ENCODE results near the gene STAM. TPM values are rescaled to one million over a fixed set of nuclear protein-coding genes. Genes with fewer than 3 reads are reported as not detected.

The STAM gene
- total and polyA plus RNA-seq, 2 donors from 2014 or later: 10.3 to 26.1 TPM

DNA sequence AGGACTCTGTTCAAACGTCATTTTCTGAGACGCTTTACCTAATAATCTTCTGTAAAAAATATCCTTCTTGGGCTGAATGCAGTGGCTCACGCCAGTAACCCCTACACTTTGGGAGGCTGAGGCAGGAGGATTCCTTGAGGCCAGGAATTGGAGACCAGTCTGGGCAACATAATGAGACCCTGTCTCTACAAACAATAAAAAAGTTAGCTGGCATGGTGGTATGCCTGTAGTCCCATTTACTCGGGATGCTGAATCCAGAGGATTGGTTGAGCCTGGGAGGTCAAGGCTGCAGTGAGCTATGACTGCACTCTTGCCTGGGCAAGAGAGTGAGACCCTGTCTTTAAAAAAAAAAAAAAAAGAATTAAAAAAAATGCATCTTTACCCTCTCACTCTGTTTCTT lies 5.1 kb downstream of the STAM start:
- intact Hi-C loops (cut with DNase I): no loop called here
- no peak for FAIRE-seq
- H3K27ac ChIP-seq (ENCODE audit: low read depth in 2 of 2, low read length in 2 of 2): no peak overlapping the region

DNA sequence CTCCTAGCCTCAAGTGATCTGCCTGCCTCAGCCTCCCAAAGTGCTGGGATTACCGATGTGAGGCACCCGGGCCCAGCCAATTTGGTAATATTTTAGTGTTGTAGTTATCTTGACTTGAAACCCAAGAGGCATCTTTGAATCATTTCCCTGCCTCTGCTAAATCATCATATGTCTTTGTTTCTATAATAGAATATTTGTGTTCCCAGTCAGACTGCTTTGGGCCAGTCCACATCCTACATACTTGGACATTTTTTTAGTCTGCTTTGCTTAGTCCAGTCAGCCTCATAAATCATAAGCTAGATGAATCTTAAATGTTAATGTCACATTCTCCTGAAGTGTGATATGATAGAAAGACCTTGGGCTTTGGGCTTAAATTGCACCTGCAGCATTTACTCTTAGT lies 5.9 kb downstream of the STAM start:
- FAIRE-seq (no peak), DNase-seq (no peak)
- no peaks in the 10 kb centered on the region for H3K9me3 ChIP-seq (ENCODE audit: control insufficient read depth in 2 of 3, insufficient read depth in 1 of 3, low read length in 3 of 3)
- H3K9ac ChIP-seq (ENCODE audit: low read length in 3 of 3): no peak overlapping the region
- H3K27me3 ChIP-seq (ENCODE audit: control insufficient read depth, insufficient read depth, low read length): no peaks in the 10 kb centered on the region
- H3K36me3 ChIP-seq (ENCODE audit: control insufficient read depth in 2 of 3, insufficient read depth in 3 of 3, low read length in 3 of 3): no peaks in the 10 kb centered on the region
- H3K4me1 ChIP-seq (ENCODE audit: control insufficient read depth in 2 of 3, insufficient read depth in 2 of 3, low read depth in 1 of 3, low read length in 3 of 3): peaks cover 0 to 10% (median 9%) of the 10 kb centered on the region in 3 donors
- no peak overlapping the region for H3K27ac ChIP-seq (ENCODE audit: low read depth in 2 of 2, low read length in 2 of 2)
- TF ChIP-seq, protein P1, sequence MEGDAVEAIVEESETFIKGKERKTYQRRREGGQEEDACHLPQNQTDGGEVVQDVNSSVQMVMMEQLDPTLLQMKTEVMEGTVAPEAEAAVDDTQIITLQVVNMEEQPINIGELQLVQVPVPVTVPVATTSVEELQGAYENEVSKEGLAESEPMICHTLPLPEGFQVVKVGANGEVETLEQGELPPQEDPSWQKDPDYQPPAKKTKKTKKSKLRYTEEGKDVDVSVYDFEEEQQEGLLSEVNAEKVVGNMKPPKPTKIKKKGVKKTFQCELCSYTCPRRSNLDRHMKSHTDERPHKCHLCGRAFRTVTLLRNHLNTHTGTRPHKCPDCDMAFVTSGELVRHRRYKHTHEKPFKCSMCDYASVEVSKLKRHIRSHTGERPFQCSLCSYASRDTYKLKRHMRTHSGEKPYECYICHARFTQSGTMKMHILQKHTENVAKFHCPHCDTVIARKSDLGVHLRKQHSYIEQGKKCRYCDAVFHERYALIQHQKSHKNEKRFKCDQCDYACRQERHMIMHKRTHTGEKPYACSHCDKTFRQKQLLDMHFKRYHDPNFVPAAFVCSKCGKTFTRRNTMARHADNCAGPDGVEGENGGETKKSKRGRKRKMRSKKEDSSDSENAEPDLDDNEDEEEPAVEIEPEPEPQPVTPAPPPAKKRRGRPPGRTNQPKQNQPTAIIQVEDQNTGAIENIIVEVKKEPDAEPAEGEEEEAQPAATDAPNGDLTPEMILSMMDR (IDR thresholded peaks at IDR 0.05; ENCODE audit: borderline replicate concordance, extremely low read depth, insufficient read depth): no peak
- intact Hi-C loops (cut with DNase I): no loop called here
- H3K4me3 ChIP-seq (ENCODE audit: low read length in 3 of 3): no peak overlapping the region

More for the DNA sequence above, 5.1 kb downstream of the STAM start:
- no peaks in the 10 kb centered on the region for H3K27me3 ChIP-seq (ENCODE audit: control insufficient read depth, insufficient read depth, low read length)
- H3K4me1 ChIP-seq (ENCODE audit: control insufficient read depth in 2 of 3, insufficient read depth in 2 of 3, low read depth in 1 of 3, low read length in 3 of 3): peaks cover 0 to 10% (median 9%) of the 10 kb centered on the region in 3 donors
- H3K36me3 ChIP-seq (ENCODE audit: control insufficient read depth in 2 of 3, insufficient read depth in 3 of 3, low read length in 3 of 3): no peaks in the 10 kb centered on the region
- no peak overlapping the region for H3K9ac ChIP-seq (ENCODE audit: low read length in 3 of 3)
- no peak overlapping the region for H3K4me3 ChIP-seq (ENCODE audit: low read length in 3 of 3)
- DNase-seq: no peak
- no peaks in the 10 kb centered on the region for H3K9me3 ChIP-seq (ENCODE audit: control insufficient read depth in 2 of 3, insufficient read depth in 1 of 3, low read length in 3 of 3)
- TF ChIP-seq, protein P1 (IDR thresholded peaks at IDR 0.05; ENCODE audit: borderline replicate concordance, extremely low read depth, insufficient read depth): no peak

DNA sequence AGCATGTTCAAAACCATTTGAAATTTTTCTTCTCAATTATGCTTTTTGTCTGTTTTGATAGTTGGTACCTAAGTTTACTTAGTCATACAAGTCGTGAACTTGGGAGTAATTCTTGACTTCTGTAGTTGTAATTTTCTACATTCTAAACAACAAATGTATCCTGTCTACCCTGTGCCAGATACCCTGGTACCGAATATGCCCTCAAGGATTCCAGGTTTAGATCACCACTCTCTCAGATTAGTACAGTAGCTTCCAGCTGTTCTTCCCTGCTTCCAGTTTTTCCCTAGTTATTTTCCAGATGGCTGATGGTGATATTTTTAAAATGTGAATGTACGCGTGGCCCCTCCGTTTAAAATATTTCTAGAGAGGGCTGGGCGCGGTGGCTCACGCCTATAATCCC lies 6.5 kb downstream of the STAM start:
- Histone ChIP-seq H3K27ac (ENCODE audit: low read depth in 2 of 2, low read length in 2 of 2) (no peak overlapping the region), H3K27me3 (ENCODE audit: control insufficient read depth, insufficient read depth, low read length) (no peaks in the 10 kb centered on the region), H3K4me3 (ENCODE audit: low read length in 3 of 3) (no peak overlapping the region), H3K9me3 (ENCODE audit: control insufficient read depth in 2 of 3, insufficient read depth in 1 of 3, low read length in 3 of 3) (no peaks in the 10 kb centered on the region), H3K36me3 (ENCODE audit: control insufficient read depth in 2 of 3, insufficient read depth in 3 of 3, low read length in 3 of 3) (no peaks in the 10 kb centered on the region), H3K9ac (ENCODE audit: low read length in 3 of 3) (no peak overlapping the region), H3K4me1 (ENCODE audit: control insufficient read depth in 2 of 3, insufficient read depth in 2 of 3, low read depth in 1 of 3, low read length in 3 of 3) (peaks cover 0 to 7% (median 7%) of the 10 kb centered on the region in 3 donors)
- intact Hi-C loops (cut with DNase I): no loop called here
- FAIRE-seq (no peak), DNase-seq (no peak)
- TF ChIP-seq, protein P1 (IDR thresholded peaks at IDR 0.05; ENCODE audit: borderline replicate concordance, extremely low read depth, insufficient read depth): no peak

DNA sequence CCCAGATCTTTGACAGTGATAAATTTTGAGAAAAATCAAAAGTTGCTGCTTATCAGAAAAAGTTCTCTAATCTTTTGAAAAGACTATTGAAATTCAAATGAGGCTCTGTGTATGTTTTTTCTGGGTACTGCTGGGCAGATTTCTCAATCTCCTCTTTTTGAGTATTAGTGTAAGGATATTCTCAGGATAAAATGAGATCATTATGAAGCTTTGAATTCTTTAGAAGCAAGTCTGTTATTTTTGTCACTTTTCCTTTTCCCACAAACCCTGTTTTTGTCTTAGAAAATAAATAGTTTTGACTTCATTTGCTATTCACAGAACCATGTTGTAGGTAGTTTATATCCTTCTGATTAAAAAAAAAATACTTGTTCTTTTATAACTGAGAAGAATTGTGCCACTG lies 7.9 kb downstream of the STAM start:
- Histone ChIP-seq H3K27me3 (ENCODE audit: control insufficient read depth, insufficient read depth, low read length) (no peaks in the 10 kb centered on the region), H3K9me3 (ENCODE audit: control insufficient read depth in 2 of 3, insufficient read depth in 1 of 3, low read length in 3 of 3) (no peaks in the 10 kb centered on the region), H3K36me3 (ENCODE audit: control insufficient read depth in 2 of 3, insufficient read depth in 3 of 3, low read length in 3 of 3) (no peaks in the 10 kb centered on the region), H3K4me3 (ENCODE audit: low read length in 3 of 3) (no peak overlapping the region), H3K4me1 (ENCODE audit: control insufficient read depth in 2 of 3, insufficient read depth in 2 of 3, low read depth in 1 of 3, low read length in 3 of 3) (peaks cover 0 to 7% (median 0%) of the 10 kb centered on the region in 3 donors), H3K27ac (ENCODE audit: low read depth in 2 of 2, low read length in 2 of 2) (no peak overlapping the region), H3K9ac (ENCODE audit: low read length in 3 of 3) (no peak overlapping the region)
- TF ChIP-seq, protein P1 (IDR thresholded peaks at IDR 0.05; ENCODE audit: borderline replicate concordance, extremely low read depth, insufficient read depth): no peak
- intact Hi-C loops (cut with DNase I): no loop called here
- DNase-seq (no peak), FAIRE-seq (no peak)

All from kidney (tissue), 14 donors.